ENCODE data around the gene PTPN1.

Gene PTPN1

DNA sequence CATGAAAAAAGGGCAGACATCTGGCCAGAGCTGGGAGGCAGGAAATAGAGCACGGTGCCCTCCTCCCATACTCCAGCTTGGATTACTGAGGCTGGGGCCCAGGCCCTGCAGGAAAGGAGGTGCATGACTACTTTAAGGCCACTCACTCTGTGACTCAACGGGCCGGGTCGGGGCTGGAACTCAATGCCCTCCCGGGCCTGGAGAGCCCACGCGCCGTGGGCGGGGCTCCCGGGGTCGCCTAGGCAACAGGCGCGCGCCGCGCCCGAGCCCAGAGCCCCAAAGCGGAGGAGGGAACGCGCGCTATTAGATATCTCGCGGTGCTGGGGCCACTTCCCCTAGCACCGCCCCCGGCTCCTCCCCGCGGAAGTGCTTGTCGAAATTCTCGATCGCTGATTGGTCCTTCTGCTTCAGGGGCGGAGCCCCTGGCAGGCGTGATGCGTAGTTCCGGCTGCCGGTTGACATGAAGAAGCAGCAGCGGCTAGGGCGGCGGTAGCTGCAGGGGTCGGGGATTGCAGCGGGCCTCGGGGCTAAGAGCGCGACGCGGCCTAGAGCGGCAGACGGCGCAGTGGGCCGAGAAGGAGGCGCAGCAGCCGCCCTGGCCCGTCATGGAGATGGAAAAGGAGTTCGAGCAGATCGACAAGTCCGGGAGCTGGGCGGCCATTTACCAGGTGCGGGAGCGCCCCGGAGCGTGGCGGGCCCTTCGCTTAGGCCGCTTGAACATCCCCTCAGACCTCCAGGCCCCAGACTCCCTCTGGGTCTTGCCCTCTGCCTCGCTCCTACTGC lies at the start of gene PTPN1:
Gene PTPN1 (plus strand): TSS at position 461 of the 783 bp plus-strand sequence. CDS start 145 bp downstream, at position 606.
- Mint-ChIP-seq H3K9me3 (no peaks in the 10 kb centered on the region), H3K27ac (peak within 1 kb of the TSS; percentile 97), H3K4me1 (ENCODE audit: low read depth) (peaks cover 62% of the 10 kb centered on the region), H3K36me3 (ENCODE audit: low read depth) (peaks cover 21% of the 10 kb centered on the region), H3K4me3 (peak within 1 kb of the TSS; percentile 98), H3K27me3 (no peaks in the 10 kb centered on the region)
- intact Hi-C loops (cut with micrococcal nuclease) = loop anchor here (5.0 kb wide), 2 partner anchors 33 to 37 kb away; no protein-coding TSS in a partner anchor

DNA sequence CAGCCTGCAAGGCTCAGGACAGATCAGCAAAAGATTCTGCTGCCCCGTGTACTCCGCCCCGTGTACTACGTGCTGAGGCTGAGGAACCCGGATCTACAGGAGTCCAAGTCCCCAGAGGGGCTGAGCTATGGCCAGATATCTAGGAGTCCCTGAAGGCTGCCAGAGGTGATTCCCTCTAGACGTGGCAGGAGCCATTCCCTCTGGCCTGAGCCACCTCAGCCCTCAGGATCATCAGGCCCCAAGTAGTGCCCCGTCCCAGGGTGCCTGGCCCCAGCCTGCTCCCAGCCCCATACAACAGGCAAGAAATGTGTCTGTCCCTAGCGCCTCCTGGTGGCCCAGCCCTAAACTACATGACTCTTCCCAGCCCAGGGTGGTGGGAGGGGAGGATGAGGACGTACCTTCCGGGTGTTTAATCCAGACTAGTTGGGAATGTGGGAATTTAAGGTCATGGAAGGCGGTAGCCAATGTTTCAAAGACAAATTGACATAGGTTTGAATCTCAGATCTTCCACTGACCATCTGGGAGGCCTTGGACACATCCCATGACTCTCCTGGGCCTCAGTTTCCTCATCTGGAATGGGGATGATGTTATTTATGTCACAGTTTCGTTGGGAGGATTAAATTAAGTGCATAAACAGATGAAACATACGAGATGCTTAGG lies 49.4 kb upstream of the PTPN1 start:
- Mint-ChIP-seq H3K36me3 (ENCODE audit: low read depth) (no peaks in the 10 kb centered on the region), H3K4me1 (ENCODE audit: low read depth) (peaks cover 52% of the 10 kb centered on the region), H3K27me3 (no peaks in the 10 kb centered on the region), H3K9me3 (no peaks in the 10 kb centered on the region), H3K4me3 (no peak overlapping the region), H3K27ac (peak overlapping the region; percentile 50)
- intact Hi-C loops (cut with micrococcal nuclease) = loop anchor here (1.0 kb wide), 2 partner anchors 270 to 274 kb away; partner anchors contain the start of gene CEBPB

DNA sequence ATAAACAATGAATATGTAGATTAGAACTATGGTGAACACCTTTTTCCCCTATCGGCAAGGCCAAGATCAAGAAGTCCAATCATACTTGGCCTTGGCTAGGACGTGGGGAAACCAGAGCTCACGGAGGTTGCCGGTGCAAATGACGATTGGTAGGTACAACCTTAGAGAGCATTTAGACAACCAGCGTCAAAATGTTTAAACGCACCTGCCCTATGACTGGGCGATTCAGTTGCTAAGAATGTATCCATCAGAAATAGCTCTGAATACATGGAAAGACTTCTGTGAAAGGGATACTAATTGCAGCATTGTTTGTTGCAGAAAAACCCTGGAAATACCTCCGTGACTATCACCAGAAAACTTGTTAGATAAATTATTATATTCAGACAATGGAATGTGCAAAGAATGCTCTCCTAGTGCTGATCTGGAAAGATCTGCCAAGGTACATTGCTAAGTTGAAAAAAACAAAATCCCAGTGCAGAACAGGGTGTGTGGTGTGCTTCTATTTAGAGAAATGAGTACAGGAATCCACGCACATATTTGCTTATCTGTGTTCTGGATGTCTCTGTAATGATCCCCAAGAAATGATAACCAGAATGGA lies 48.0 kb upstream of the PTPN1 start:
- no peak overlapping the region for H3K27ac Mint-ChIP-seq
- H3K4me3 Mint-ChIP-seq = no peak overlapping the region
- H3K27me3 Mint-ChIP-seq = no peaks in the 10 kb centered on the region
- no peaks in the 10 kb centered on the region for H3K36me3 Mint-ChIP-seq (ENCODE audit: low read depth)
- no peaks in the 10 kb centered on the region for H3K9me3 Mint-ChIP-seq
- H3K4me1 Mint-ChIP-seq (ENCODE audit: low read depth) = peaks cover 37% of the 10 kb centered on the region
- intact Hi-C loops (cut with micrococcal nuclease) = no loop called here

DNA sequence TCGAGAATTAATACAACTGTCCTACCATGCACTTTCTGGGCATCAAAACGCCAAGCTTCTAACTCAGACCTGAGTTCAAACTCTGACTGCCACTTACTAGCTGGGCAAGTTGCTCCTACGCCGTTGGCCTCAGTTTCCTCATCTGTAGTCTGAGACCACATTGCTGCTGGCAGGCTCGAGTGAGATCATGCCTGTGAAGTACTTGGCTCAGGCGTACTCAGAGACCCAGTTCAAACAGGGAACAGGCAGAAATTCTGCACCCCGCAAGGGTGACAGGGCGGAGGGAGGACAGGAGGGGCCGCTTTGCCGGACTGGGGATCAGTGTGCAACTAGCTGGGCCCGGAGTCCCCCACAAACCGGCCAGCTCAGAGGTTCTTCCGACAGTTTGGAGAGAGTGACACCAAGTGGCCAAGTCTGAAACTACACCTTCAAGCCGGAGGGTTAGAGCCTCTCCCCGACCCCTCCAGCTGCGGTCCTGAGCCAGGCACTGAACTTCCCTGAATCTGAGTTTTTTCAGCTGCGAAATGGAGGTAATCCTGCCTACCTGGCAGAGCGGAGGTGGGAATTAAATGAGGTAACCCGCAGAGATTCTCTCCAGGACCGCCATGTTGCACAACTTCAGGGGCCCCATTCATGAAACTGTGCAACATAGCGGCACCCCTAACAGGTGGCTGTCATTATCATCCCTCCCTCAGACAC lies 46.0 kb upstream of the PTPN1 start:
- no peak overlapping the region for H3K27ac Mint-ChIP-seq
- H3K4me1 Mint-ChIP-seq (ENCODE audit: low read depth) = peaks cover 33% of the 10 kb centered on the region
- intact Hi-C loops (cut with micrococcal nuclease) = loop anchor here (1.0 kb wide), 1 partner anchor 278 kb away; no protein-coding TSS in a partner anchor
- H3K4me3 Mint-ChIP-seq = peak overlapping the region; percentile 34
- H3K36me3 Mint-ChIP-seq (ENCODE audit: low read depth) = no peaks in the 10 kb centered on the region
- no peaks in the 10 kb centered on the region for H3K27me3 Mint-ChIP-seq
- peaks cover 9% of the 10 kb centered on the region for H3K9me3 Mint-ChIP-seq

DNA sequence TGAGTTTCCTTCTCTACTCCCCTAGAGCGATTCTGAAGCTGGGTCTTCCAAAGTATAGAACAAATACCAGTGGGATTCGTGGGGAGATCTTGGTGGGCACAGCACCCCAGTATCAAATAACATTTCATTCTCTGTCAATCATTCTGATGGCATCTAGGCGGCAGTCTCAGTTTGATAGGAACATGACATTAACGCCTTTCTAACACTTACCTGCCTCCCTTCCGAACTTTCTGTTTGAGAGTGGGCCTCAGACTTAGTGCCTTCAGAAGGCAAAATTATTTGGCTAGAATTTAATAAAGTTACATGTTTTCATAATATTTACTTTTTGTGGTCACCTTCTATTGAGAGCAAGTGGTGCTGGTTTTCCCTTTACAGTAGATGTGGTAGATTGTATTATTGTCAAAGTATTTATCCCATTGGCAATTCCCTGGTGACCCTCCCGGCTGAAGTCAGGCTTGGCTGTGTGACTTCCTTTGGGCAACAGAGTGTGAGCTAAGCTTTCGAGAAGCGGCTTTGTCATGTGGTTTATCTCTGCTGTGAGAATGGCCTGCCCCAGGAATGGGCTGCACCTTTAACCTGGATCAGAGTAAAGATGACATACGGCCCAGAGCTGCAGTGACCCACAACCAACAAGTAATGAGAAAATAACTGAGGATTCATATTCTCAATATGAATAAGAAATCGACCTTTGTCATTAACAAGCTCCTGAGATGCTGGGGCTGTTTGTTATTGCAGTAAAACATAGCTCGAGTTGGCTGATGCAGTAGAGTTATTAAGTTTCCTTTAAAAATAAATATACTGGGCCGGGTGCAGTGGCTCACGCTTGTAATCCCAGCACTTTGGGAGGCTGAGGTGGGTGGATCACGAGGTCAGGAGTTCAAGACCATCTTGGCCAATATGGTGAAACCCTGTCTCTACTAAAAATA lies 45.2 kb upstream of the PTPN1 start:
- Mint-ChIP-seq H3K4me1 (ENCODE audit: low read depth) (peaks cover 30% of the 10 kb centered on the region), H3K27me3 (no peaks in the 10 kb centered on the region)

DNA sequence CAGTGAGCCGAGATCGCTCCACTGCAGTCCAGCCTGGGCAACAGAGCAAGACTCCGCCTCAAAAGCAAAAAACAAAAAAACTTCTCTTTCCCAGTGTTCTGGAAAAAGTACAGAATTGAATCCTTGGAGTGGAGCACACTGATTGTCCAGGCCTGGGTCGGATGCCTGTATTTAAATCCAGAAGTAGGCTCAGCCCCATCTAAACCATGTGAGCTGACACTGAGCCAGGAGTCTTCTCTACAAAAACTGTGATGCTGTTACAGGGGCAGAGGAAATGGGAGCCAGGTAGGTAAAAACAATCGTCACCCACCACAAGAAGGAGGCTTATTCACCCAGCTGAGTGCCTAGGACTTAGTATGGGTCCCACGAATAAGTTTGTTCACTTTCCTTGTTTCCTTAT lies 43.0 kb upstream of the PTPN1 start:
- H3K4me1 Mint-ChIP-seq (ENCODE audit: low read depth) = peaks cover 37% of the 10 kb centered on the region
- peaks cover 9% of the 10 kb centered on the region for H3K9me3 Mint-ChIP-seq
- no peaks in the 10 kb centered on the region for H3K36me3 Mint-ChIP-seq (ENCODE audit: low read depth)
- no peak overlapping the region for H3K4me3 Mint-ChIP-seq
- no peak overlapping the region for H3K27ac Mint-ChIP-seq
- intact Hi-C loops (cut with micrococcal nuclease) = no loop called here
- no peaks in the 10 kb centered on the region for H3K27me3 Mint-ChIP-seq

More for the DNA sequence above, 45.2 kb upstream of the PTPN1 start:
- intact Hi-C loops (cut with micrococcal nuclease) = loop anchor here (1.0 kb wide), 1 partner anchor 279 kb away; no protein-coding TSS in a partner anchor
- Mint-ChIP-seq H3K9me3 (peaks cover 9% of the 10 kb centered on the region), H3K36me3 (ENCODE audit: low read depth) (no peaks in the 10 kb centered on the region), H3K27ac (no peak overlapping the region), H3K4me3 (no peak overlapping the region)

GRCh38 chr20:50467718-50468356 lies 42.3 kb upstream of the PTPN1 start:
- Mint-ChIP-seq H3K36me3 (ENCODE audit: low read depth) (no peaks in the 10 kb centered on the region), H3K27me3 (no peaks in the 10 kb centered on the region), H3K27ac (peak overlapping the region; percentile 50), H3K4me3 (no peak overlapping the region), H3K9me3 (peaks cover 9% of the 10 kb centered on the region), H3K4me1 (ENCODE audit: low read depth) (peaks cover 43% of the 10 kb centered on the region)
- intact Hi-C loops (cut with micrococcal nuclease) = no loop called here

DNA sequence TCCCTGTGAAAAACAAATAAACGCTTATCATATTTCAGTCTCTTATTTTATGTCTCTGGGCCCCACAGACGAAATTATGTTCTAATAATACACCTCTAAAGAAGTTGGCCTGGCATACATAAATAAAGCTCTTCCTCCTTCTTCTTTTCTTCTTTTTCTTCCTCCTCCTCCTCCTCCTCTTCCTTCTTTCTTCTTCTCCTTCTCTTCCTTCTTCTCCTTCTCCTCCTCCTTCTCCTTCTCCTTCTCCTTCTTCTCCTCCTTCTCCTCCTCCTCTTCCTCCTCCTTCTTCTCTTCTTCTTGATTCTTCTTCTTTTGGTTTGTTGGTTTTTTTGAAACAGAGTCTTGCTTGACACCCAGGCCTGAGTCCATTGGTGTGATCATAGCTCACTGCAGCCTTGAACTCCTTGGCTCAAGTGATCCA lies 41.8 kb upstream of the PTPN1 start:
- Mint-ChIP-seq H3K36me3 (ENCODE audit: low read depth) (no peaks in the 10 kb centered on the region), H3K27ac (peak overlapping the region; percentile 50), H3K27me3 (no peaks in the 10 kb centered on the region), H3K4me3 (no peak overlapping the region), H3K9me3 (peaks cover 9% of the 10 kb centered on the region), H3K4me1 (ENCODE audit: low read depth) (peaks cover 49% of the 10 kb centered on the region)
- intact Hi-C loops (cut with micrococcal nuclease) = no loop called here

- H3K27me3 Mint-ChIP-seq = no peaks in the 10 kb centered on the region
- H3K4me1 Mint-ChIP-seq (ENCODE audit: low read depth) = peaks cover 49% of the 10 kb centered on the region
- no peak overlapping the region for H3K4me3 Mint-ChIP-seq
- intact Hi-C loops (cut with micrococcal nuclease) = no loop called here
- peaks cover 9% of the 10 kb centered on the region for H3K9me3 Mint-ChIP-seq
- no peaks in the 10 kb centered on the region for H3K36me3 Mint-ChIP-seq (ENCODE audit: low read depth)
- H3K27ac Mint-ChIP-seq = no peak overlapping the region
These were observed 40.9 kb upstream of the PTPN1 start for GRCh38 chr20:50469176-50469723.

- no peak overlapping the region for H3K27ac Mint-ChIP-seq
- H3K27me3 Mint-ChIP-seq = no peaks in the 10 kb centered on the region
- intact Hi-C loops (cut with micrococcal nuclease) = no loop called here
- H3K9me3 Mint-ChIP-seq = peaks cover 9% of the 10 kb centered on the region
- peaks cover 49% of the 10 kb centered on the region for H3K4me1 Mint-ChIP-seq (ENCODE audit: low read depth)
- H3K36me3 Mint-ChIP-seq (ENCODE audit: low read depth) = no peaks in the 10 kb centered on the region
- H3K4me3 Mint-ChIP-seq = no peak overlapping the region
These were observed 40.4 kb upstream of the PTPN1 start for GRCh38 chr20:50469796-50470195.

DNA sequence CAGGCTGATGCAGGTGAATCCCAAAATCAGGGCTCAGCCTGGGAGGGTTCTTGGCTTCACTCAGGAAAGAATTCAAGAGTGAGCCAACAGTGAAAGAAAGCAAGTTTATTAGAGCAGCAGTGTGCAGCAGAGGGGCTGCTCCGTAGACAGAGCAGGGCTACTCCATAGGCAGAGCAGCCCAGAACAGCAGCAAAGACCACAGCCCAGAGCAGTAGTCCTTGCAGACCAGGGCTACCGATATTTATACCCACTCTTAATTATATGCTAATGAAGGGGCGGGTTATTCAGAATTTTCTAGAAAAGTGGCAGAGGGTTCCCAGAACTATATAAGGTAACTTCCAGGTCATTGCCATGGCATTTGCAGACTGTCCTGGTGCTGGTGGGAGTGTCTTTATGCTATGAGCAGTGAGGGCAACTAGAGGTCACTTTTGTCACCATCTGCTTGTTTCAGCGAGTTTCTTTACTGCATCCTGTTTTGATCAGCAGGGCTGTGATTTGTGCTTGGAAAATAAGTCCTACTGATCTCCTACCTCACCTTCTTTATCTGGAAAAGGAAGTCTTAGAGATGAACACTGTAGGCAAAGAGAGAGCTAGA lies 39.8 kb upstream of the PTPN1 start:
- peaks cover 54% of the 10 kb centered on the region for H3K4me1 Mint-ChIP-seq (ENCODE audit: low read depth)
- no peaks in the 10 kb centered on the region for H3K27me3 Mint-ChIP-seq
- intact Hi-C loops (cut with micrococcal nuclease) = no loop called here
- H3K36me3 Mint-ChIP-seq (ENCODE audit: low read depth) = no peaks in the 10 kb centered on the region
- no peak overlapping the region for H3K27ac Mint-ChIP-seq
- no peak overlapping the region for H3K4me3 Mint-ChIP-seq
- peaks cover 9% of the 10 kb centered on the region for H3K9me3 Mint-ChIP-seq

- no peaks in the 10 kb centered on the region for H3K36me3 Mint-ChIP-seq (ENCODE audit: low read depth)
- no peak overlapping the region for H3K4me3 Mint-ChIP-seq
- H3K4me1 Mint-ChIP-seq (ENCODE audit: low read depth) = peaks cover 62% of the 10 kb centered on the region
- no peak overlapping the region for H3K27ac Mint-ChIP-seq
- no peaks in the 10 kb centered on the region for H3K27me3 Mint-ChIP-seq
- peaks cover 9% of the 10 kb centered on the region for H3K9me3 Mint-ChIP-seq
- intact Hi-C loops (cut with micrococcal nuclease) = no loop called here
These were observed 39.0 kb upstream of the PTPN1 start for GRCh38 chr20:50471231-50471630.

Data from dendritic cell treated with granulocyte-macrophage colony-stimulating factor and Interleukin-4, amounts not matched to agents 40 ng/mL and 50 ng/mL, for 4 days (primary cell).